ENCODE measurements around the gene PRRG3. TPM values are rescaled to one million over a fixed set of nuclear protein-coding genes. Genes with fewer than 3 reads are reported as not detected.
"Not testable (repeated sequence)": the region's sequence is repeated elsewhere in the genome, so short reads cannot be mapped to it uniquely, and the experiment has no call there.

PRRG3 gene
- 0.46 TPM for total RNA-seq

GRCh38 chrX:151694661-151695582 lies at the start of gene PRRG3:
PRRG3 (plus strand) TSS chrX:151695458; CDS start chrX:151698815, 3,357 bp downstream.
- no peak for DNase-seq (ENCODE audit: low spot score)

- DNase-seq (ENCODE audit: low spot score) = no peak
Observed at GRCh38 chrX:151675121-151675746, 20.0 kb upstream of the PRRG3 start.

- no peak for DNase-seq (ENCODE audit: low spot score)
Observed at GRCh38 chrX:151676196-151676595, 19.1 kb upstream of the PRRG3 start.

GRCh38 chrX:151679798-151680402 lies 15.4 kb upstream of the PRRG3 start:
- no peak for DNase-seq (ENCODE audit: low spot score)

GRCh38 chrX:151680805-151681204 lies 14.5 kb upstream of the PRRG3 start:
- peak; percentile 29 for DNase-seq (ENCODE audit: low spot score)

- DNase-seq (ENCODE audit: low spot score) = no peak
Observed at GRCh38 chrX:151687635-151688034, 7.6 kb upstream of the PRRG3 start.

- no peak for DNase-seq (ENCODE audit: low spot score)
Observed at GRCh38 chrX:151688695-151689094, 6.6 kb upstream of the PRRG3 start.

- no peak for DNase-seq (ENCODE audit: low spot score)
Observed at GRCh38 chrX:151692825-151693224, 2.4 kb upstream of the PRRG3 start.

- no peak for DNase-seq (ENCODE audit: low spot score)
Observed at GRCh38 chrX:151694121-151694520, 1.1 kb upstream of the PRRG3 start.

GRCh38 chrX:151695583-151696340 lies 504 bp downstream of the PRRG3 start:
- DNase-seq (ENCODE audit: low spot score) = no peak

GRCh38 chrX:151697082-151697481 lies 1.8 kb downstream of the PRRG3 start:
- DNase-seq (ENCODE audit: low spot score) = not testable (repeated sequence)

GRCh38 chrX:151697522-151697921 lies 2.3 kb downstream of the PRRG3 start:
- DNase-seq (ENCODE audit: low spot score) = no peak

GRCh38 chrX:151698485-151698884 lies 3.2 kb downstream of the PRRG3 start:
- no peak for DNase-seq (ENCODE audit: low spot score)

- no peak for DNase-seq (ENCODE audit: low spot score)
Observed at GRCh38 chrX:151699746-151700145, 4.5 kb downstream of the PRRG3 start.

- DNase-seq (ENCODE audit: low spot score) = no peak
Observed at GRCh38 chrX:151700581-151700980, 5.3 kb downstream of the PRRG3 start.

- DNase-seq (ENCODE audit: low spot score) = no peak
Observed at GRCh38 chrX:151701071-151701470, 5.8 kb downstream of the PRRG3 start.

- DNase-seq (ENCODE audit: low spot score) = no peak
Observed at GRCh38 chrX:151701531-151701930, 6.3 kb downstream of the PRRG3 start.

GRCh38 chrX:151702026-151702714 lies 6.9 kb downstream of the PRRG3 start:
- no peak for DNase-seq (ENCODE audit: low spot score)

GRCh38 chrX:151702741-151703340 lies 7.6 kb downstream of the PRRG3 start:
- no peak for DNase-seq (ENCODE audit: low spot score)

- DNase-seq (ENCODE audit: low spot score) = no peak
Observed at GRCh38 chrX:151703487-151703886, 8.2 kb downstream of the PRRG3 start.
